ENCODE data around the gene ATXN7L1.

The ATXN7L1 gene

GRCh38 chr7:105773030-105773460, 103.4 kb downstream of the ATXN7L1 start:
- FAIRE-seq: no peak

- no peak for FAIRE-seq
These were observed 106.3 kb downstream of the ATXN7L1 start for GRCh38 chr7:105769901-105770628.

GRCh38 chr7:105768898-105769507, 107.4 kb downstream of the ATXN7L1 start:
- FAIRE-seq: no peak

- no peak for FAIRE-seq
These were observed 108.3 kb downstream of the ATXN7L1 start for GRCh38 chr7:105768117-105768516.

GRCh38 chr7:105766421-105767073, 109.9 kb downstream of the ATXN7L1 start:
- no peak for FAIRE-seq

GRCh38 chr7:105765846-105766245, 110.6 kb downstream of the ATXN7L1 start:
- no peak for FAIRE-seq

- FAIRE-seq: no peak
These were observed 111.9 kb downstream of the ATXN7L1 start for GRCh38 chr7:105764506-105764905.

GRCh38 chr7:105760551-105761447, 115.6 kb downstream of the ATXN7L1 start:
- FAIRE-seq: no peak

- FAIRE-seq: peak; percentile 71
These were observed 116.5 kb downstream of the ATXN7L1 start for GRCh38 chr7:105759670-105760550.

GRCh38 chr7:105756367-105756766, 120.0 kb downstream of the ATXN7L1 start:
- no peak for FAIRE-seq

GRCh38 chr7:105752671-105753275, 123.6 kb downstream of the ATXN7L1 start:
- no peak for FAIRE-seq

- no peak for FAIRE-seq
These were observed 125.3 kb downstream of the ATXN7L1 start for GRCh38 chr7:105751054-105751453.

- no peak for FAIRE-seq
These were observed 127.7 kb downstream of the ATXN7L1 start for GRCh38 chr7:105748701-105749100.

- FAIRE-seq: no peak
These were observed 130.6 kb downstream of the ATXN7L1 start for GRCh38 chr7:105745681-105746330.

- FAIRE-seq: no peak
These were observed 132.1 kb downstream of the ATXN7L1 start for GRCh38 chr7:105744258-105744657.

- FAIRE-seq: no peak
These were observed 132.9 kb downstream of the ATXN7L1 start for GRCh38 chr7:105743351-105744090.

- FAIRE-seq: no peak
These were observed 133.6 kb downstream of the ATXN7L1 start for GRCh38 chr7:105742787-105743186.

GRCh38 chr7:105741982-105742381, 134.4 kb downstream of the ATXN7L1 start:
- FAIRE-seq: no peak

- FAIRE-seq: no peak
These were observed 138.3 kb downstream of the ATXN7L1 start for GRCh38 chr7:105738133-105738532.

GRCh38 chr7:105734233-105734632, 142.2 kb downstream of the ATXN7L1 start:
- FAIRE-seq: no peak
